GM13976 (cell line): ENCODE measurements around the gene ADGRF5.

Source experiments
- DNase-seq: peaks from one replicate; pipeline ENCODE4 v3.0.0; 2012; ENCODE audit warnings: low spot score
- in situ Hi-C: fragments of 300-500 bp; cut with MboI; formaldehyde crosslinking; loops from one replicate; pipeline ENCODE4 v1.12.0; 2022; ENCODE audit warnings: low sequenced_read_pairs, mixed read lengths, inconsistent platforms; ENCODE audit not compliant: unreplicated experiment
- TF ChIP-seq, protein P1 (sequence below): IDR thresholded peaks from 2 replicates; pipeline ENCODE4 v1.5.1; 2012; ENCODE audit warnings: borderline replicate concordance, mild to moderate bottlenecking; ENCODE audit not compliant: insufficient read depth; ENCODE audit errors: extremely low read depth, missing control alignments, control extremely low read depth

ADGRF5 gene

DNA sequence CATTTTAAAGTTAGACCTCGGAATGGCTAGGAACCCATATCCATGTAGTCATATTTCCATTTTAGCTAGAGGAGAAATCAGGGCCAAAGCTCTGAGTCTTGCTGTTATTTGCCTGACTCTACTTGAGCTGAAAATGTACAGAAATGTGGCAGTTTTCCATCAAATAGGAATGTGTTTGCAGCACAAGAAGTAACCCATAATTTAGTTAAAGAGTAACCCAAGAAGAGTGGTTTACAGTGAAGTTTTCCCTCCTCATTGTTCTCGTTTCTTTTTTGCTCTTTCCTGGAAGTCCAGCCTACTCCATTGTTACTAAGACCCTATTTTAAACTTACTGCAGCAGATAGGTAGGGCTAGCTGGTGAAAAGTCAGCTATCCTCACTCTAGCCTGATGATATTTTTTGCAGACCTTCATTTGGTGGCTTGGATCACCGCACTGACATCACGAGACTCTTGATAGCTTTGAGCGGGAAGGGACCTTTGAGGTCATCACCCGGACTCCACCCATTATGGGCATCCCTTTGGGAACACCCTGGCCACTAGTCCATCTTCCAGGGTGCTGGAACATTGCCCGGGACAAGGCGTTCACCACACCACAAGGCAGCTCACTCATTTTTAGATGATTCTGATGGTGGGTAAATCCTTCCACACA is 28.0 kb upstream of the ADGRF5 start:
- no peak for DNase-seq
- TF ChIP-seq, protein P1, sequence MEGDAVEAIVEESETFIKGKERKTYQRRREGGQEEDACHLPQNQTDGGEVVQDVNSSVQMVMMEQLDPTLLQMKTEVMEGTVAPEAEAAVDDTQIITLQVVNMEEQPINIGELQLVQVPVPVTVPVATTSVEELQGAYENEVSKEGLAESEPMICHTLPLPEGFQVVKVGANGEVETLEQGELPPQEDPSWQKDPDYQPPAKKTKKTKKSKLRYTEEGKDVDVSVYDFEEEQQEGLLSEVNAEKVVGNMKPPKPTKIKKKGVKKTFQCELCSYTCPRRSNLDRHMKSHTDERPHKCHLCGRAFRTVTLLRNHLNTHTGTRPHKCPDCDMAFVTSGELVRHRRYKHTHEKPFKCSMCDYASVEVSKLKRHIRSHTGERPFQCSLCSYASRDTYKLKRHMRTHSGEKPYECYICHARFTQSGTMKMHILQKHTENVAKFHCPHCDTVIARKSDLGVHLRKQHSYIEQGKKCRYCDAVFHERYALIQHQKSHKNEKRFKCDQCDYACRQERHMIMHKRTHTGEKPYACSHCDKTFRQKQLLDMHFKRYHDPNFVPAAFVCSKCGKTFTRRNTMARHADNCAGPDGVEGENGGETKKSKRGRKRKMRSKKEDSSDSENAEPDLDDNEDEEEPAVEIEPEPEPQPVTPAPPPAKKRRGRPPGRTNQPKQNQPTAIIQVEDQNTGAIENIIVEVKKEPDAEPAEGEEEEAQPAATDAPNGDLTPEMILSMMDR: no peak
- in situ Hi-C loops: no loop called here

DNA sequence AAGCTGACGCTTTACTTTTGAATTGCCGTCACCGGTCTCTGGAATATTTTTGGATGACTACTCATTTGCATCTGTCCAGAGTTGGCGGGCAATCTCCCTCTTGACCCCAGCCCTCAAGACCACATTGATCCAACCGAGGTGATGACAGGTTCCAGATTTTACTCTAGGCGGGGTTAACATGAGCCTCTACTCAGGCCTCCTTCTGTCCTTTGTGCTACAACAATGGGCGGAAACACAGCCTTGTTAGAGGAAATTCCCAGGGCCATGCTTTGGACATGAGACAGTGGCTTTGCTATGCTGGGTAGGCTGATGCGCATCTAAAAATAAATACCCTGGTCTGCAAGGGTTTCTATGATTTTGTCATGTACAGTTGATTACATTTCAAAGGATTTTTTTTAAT is 27.0 kb upstream of the ADGRF5 start:
- in situ Hi-C loops: no loop called here
- no peak for DNase-seq

DNA sequence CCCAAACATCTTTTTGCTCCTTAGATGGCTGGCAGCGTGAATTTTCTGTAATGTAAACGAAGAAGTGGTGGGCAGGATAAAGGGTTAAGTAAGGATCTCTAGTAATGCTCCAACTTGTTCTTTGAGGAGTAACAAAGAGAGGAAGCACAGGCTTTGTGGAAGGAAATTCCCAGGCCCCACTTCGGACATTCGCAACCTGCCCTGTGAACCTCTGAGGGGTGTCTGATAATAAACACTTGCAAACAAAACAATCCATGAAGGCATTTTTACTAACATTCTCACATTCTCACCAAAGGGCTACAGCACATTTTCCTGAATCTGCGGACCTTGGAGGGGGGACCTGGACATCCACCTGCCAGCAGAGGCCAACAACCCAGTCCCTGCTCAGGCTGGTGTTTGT is 25.8 kb upstream of the ADGRF5 start:
- in situ Hi-C loops: no loop called here
- no peak for DNase-seq
- TF ChIP-seq, protein P1: no peak

More for the DNA sequence above, 27.0 kb upstream of the ADGRF5 start:
- TF ChIP-seq, protein P1: no peak

DNA sequence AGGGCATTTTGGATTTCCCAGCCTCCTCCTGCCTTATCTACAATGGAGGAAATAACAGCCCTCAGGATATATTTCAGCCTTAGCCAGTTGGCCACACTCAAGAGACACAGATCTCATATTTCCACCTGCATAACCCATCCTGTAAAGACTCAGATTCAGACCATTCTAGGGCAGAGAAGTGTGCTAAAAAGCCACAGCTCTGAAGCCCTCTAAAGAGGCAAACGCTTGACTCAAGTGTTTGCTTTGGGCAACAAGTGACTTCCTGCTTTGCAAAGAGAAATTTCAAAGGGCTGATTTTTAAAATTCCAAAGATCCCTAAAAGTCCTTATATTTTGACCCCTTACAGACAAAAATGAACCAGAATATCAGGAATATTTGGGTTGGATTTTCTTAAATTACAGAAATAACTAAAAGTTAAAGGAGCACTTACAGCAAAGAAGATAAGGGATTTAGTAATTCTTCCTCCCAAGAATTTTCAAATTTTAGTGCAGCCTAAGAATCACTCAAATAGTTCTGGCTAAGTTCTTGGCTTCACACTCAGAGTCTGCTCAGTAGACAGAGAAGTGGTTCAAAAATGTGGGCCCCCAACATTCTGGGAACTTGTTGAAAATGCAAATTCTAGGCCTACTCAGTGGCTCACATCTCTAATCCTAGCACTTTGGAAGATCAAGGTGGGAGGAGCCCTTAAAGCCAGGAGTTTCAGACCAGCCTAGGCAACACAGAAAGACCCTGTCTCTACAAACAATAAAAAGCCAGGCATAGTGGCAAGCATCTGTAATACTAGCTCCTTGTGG is 18.9 kb upstream of the ADGRF5 start:
- in situ Hi-C loops: no loop called here

DNA sequence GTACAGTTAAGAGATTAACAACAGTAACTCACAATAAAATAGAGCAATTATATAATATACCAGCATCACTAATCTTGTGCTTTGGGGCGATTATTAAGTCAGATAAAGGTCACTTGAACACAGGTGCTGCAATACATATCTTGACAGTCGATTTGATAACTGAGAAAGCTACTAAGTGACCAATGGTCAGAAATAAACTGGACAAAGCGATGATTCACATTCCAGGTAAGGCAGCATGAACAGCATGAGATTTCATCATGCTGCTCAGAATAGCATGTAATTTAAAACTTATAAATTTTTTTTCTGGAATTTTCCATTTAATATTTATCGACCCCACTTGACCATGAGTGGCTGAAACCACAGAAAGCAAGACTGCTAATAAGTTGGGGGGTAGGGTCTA is 15.9 kb upstream of the ADGRF5 start:
- TF ChIP-seq, protein P1: no peak
- in situ Hi-C loops: no loop called here
- no peak for DNase-seq

More for the DNA sequence above, 18.9 kb upstream of the ADGRF5 start:
- no peak for DNase-seq
- TF ChIP-seq, protein P1: no peak

DNA sequence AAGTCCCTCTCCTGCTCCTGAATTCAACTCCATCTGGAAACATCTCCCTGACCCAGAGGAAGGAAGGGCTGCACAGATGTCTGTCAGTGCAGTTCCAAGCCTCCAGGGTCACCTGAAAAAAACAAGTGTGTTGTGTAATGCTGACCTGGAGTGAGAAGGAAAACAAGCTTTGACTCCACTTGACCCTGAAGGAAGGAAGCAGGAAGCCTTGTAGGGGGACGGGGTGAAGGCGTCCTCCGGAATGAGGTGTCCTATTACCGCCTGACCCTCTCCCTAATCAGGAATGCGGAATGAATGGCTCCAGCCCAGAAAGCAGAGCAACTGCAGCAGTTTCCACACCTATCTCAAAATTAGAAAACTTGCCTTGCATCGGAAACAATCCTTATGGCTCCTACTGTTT is 13.9 kb upstream of the ADGRF5 start:
- no peak for DNase-seq
- in situ Hi-C loops: no loop called here
- TF ChIP-seq, protein P1: no peak
